DMS153 (cell line): ENCODE measurements around the gene ABCA6.
"Not testable (repeated sequence)": the region's sequence is repeated elsewhere in the genome, so short reads cannot be mapped to it uniquely, and the experiment has no call there.

ENCODE experiments used
- DNase-seq: peaks from one replicate; lab custom pipeline; 2025; lab: John Stamatoyannopoulos, UW

Gene ABCA6

DNA sequence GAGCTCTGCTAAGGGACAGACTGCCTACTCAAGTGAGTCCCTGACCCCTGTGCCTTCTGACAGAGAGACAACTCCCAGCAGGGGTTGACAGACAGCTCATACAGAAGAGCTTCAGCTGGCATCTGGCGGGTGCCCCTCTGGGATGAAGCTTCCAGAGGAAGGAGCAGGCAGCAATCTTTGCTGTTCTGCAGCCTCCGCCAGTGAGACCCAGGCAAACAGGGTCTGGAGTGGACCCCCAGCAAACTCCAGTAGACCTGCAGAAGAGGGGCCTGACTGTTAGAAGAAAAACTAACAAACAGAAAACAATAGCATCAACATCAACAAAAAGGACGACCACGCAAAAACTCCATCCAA lies 70.5 kb downstream of the ABCA6 start:
- not testable (repeated sequence) for DNase-seq

DNA sequence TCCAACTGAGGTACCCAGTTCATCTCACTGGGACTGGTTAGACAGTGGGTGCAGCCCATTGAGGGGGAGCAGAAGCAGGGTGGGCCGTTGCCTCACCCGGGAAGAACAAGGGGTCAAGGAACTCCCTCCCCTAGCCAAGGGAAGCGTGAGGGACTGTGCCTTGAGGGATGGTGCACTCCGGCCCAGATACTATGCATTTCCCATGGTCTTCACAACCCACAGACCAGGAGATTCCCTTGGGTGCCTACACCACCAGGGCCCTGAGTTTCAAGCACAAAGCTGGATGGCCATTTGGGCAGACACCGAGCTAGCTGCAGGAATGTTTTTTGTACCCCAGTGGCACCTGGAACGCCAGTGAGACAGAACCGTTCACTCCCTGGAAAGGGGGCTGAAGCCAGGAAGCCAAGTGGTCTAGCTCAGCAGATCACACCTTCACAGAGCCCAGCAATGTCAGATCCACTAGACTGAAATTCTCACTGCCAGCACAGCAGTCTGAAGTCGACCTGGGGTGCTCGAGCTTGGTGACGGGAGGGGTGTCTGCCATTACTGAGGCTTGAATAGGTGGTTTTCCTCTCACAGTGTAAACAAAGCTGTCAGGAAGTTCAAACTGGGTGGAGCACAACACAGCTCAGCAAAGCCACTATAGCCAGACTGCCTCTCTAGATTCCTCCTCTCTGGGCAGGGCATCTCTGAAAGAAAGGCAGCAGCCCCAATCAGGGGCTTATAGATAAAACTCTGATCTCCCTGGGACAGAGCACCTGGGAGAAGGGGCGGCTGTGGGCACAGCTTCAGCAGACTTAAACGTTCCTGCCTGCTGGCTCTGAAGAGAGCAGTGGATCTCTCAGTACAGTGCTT lies 71.1 kb downstream of the ABCA6 start:
- DNase-seq: peak; percentile 46

DNA sequence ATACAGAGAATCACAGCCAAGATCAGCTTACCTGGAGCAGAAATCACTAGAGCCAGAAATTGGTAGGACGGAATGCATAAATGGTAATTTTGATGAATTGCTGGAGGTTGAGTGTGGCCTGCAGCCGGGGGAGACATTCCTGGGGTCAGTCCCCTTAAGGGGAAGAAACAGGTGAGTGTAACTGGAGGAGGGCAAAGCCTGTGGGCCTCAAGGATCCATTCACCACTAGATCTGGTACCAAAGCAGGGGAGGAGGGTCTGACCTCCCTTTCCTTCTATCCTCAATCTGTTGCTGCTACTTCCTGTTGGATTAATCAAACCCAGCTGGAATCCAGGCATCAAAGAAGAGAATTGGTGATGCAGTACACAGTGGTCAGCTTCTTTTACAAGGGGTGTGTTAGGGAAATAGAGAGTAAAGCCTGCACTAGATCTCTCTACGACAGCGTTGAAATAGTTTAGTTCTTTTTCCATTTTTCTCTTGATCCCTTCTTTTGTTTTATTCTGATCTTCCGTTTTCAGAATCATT lies 72.4 kb downstream of the ABCA6 start:
- DNase-seq: no peak

DNA sequence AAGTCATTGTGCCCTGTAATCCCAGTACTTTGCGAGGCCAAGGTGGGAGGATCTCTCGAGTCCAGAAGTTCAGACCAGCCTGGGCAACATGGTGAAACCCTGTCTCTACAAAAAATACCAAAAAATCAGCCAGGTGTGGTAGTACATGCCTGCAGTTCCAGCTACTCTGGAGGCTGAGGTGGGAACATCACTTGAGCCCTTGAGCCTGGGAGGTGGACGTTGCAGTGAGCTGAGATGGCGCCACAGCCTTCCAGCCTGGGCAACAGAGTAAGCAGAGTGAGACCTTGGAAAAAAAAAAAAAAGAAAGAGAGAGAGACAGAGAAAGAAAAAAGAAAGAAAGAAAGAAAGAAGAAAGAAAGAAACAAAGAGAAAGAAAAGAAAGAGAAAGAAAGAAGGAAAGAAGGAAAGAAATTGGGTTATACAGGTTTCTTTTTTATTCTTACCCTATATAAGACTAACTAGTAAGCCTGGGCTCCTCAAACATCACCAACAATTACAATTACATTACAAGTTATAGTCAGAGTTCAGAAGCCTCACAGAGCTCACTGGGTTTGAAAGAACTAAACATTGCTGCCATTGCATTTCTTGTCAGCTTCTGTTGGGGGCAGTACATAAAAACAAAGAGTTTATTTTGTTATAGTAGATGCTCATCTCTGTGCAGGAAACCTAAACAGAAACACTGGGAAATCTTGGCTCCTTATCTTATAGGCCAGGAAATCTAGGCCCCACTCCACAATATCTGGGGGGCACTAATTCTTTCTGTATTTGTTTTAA lies 74.2 kb downstream of the ABCA6 start:
- DNase-seq: no peak

DNA sequence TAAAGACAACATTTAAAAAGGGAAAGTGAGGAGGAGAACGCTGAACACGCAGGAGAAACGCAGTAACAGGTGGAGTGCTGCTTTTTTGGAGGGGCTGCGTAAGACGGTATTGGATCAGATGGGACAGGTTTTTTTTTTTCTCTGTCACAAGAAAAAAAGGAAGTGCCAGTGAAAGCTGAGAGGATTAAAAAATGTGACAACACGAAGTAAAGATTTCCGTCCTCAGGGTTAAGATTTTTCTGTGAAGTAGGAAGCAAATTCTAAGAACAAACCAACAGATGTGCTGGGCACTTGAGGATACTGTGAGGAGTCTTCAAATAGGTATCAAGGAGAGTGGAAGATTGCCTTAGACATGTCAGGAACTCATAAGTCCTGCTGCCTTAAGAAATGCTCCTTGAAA lies 75.2 kb downstream of the ABCA6 start:
- DNase-seq: no peak

DNA sequence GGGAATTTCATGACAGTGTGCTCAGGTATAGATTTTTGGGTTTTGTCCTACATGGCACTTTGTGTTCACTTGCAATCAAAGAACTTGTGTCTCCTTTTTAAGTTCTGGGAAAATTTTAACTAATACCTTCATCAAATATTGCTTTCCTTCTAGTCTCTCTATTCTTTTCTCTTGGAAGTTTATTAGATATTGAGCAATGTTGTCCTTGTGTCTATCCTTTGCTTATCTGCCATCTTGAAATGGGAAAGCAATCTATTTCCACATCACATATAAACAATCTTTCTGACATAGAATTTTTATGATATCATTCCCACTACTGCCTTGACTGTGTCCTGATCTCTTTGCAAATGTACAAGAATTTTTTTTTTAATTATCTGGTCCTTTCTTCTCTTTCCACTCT lies 76.6 kb downstream of the ABCA6 start:
- DNase-seq: no peak

DNA sequence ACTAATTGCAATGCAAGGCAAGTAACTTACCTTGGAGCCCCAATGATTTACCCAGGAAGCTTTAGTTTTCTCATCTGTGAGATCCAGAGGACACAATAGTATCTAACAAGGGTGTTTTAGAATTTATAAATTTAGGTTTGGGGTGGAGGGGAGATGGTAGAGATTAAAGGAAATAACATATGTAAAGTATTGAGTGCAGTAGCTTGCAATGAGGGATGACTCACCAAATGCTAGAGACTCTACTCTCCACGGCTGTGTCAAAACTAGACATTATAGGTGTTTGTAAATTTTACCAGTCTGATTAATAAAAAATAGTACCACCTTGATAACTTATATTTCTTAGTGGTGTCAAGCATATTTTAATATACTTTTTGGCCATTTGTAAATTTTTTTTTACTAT lies 77.2 kb downstream of the ABCA6 start:
- DNase-seq: no peak

DNA sequence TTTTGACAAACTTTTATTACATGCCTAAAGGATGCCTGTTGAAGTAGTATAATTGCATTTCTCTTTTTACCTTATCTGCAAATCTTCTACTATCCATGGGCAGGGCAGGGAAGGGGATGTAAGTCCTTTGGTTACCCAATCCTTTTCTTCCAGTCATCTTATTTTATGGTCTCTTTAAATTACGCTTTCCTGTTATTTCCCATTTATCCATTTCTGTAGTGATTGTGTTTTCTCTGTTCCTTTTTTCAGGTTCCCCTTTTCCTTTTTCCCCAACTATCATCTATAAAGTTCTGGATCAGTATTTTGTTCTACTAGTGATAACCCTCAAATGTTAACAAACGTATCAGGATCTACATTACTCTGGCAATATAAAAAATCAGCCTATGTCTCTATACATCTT lies 77.7 kb downstream of the ABCA6 start:
- DNase-seq: no peak

DNA sequence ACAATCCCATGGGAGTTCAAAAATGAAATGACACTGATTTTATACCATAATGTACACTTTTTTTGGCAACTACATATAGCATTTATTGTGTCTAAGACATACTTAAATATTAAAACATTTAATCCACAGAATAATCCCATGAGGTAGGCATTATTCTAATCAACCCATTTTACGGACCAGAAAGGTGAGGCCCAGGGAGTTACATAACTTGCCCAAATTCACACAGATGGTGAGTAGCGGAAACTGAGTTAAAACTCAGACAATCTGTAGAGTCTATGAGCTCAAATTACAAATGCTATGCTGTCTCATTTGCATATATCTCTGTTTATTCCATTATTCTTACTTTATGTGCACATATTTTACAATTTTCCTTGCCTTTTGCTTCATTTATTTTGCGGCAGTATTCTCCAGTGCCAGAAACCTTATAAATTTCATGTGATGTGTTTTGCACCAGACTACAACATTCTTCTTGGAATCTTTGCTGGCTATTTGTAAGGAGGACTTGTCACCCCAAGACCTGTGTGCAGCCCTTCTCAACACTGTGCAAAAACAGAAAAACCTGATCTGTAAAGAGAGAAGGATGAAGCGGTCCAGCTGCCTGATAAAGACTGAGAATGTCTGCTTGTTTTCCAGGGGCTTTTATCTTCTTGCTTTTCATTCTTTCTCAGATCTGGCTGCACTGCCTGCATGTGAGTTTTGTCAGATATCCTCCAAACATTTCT lies 78.7 kb downstream of the ABCA6 start:
- no peak for DNase-seq

DNA sequence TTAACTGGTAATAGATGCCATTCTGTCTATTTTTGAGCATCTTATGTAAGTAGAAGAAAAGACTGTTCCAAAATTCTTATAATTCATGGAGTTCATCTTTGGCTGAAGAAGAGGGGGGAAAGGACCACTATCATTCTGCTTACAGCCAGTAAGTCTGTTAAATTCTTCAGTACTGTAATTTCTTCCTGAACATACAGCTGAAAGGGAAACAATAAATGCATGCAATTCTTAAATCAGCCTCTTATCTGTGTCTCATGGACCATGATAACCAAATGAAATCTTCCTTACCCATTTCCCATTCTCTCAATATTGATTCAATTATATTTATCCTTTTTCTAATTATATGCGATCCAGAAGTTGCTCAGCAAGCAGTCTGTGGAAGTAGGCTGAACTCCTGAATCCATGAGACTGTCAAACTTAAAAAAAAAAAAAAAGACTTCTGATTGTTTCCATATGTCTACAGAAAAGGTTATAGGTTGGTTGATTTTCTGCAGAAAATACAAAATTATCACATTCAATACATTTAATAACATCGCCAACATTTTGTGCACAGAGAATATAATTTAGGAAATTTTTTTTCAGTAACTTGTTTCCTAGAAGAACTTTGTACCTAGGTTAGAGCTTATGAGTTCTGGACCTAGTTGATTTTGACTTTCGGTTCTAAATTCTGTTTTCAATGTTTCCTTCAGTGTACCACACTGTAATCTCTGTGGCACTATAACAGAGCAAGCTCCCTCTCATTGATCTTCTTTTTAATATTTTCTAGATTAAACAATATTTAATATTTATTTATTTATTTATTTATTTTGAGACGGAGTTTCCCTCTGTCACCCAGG lies 79.8 kb downstream of the ABCA6 start:
- DNase-seq: no peak

DNA sequence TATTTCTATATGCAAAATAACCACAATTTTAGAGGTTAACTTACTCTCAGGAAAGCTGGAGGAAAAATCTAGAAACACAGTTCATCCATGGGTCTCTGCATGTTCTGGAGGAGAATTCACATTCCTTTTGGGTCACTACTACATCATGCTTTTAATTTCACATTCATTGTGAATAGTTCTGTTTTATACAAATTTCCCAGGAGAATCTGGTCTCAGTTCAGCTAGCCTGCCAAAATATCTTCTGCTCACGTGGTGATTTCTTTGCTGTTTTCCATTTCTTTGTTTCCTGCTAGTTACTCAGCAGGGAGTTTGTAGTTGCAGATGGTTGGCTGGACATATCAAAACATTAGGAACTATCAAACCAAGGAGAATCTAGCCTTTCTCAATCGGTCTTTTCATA lies 80.9 kb downstream of the ABCA6 start, which contains the start of gene ABCA9:
ABCA9 (minus strand) TSS at position 106 of the 400 bp plus-strand sequence. CDS start 9,801 bp downstream, outside the sequence.
- no peak for DNase-seq

DNA sequence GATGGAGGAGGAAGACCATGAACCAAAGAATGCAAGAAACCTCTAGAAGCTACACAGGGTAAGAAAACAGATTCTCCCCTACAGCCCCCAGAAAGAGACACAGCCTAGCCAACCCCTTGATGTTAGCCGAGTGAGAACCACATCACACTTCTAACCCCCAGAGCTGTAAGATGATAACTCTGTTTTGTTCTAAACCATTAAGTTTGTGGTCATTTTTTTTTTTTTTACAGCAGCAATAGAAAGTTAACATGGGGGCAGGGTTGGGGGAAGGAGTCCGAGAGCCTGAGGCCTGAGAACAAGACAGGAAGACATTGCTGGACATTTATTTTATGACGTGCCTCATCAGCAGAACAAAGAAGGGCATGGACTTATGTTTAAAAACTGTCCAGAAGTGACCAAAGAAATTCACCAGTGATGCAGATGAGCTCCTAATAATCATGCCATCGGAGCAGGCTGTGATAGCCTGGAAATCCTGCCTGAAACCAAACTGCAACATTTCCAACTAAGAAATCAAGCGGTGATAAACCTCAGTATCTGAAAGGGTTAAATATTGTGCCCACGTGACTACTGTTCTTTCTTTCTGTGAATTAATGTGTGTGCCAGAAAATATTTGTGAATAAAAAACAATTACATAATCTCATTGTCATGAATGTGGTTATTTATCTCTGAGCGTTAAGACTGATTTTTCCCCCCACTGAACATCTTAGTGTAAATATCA lies 82.1 kb downstream of the ABCA6 start:
- DNase-seq: no peak

DNA sequence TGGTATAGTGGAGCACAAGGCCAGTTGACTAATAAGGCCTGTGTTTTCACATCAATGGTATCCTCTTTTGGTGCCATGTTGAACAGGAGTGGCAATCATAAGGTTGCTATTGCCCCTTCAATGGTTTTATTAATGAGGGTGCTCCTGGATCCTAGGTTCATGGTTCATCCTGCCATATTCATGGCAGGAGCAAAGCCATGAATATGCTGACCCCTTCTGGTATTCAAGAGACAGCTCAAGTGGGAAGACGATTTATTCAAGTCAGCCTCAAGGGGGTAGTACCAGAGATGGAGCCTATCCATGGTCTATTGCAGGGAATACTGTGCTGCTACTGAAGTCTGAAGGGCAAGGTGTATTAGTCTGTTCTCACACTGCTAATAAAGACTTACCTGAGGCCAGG lies 83.5 kb downstream of the ABCA6 start:
- DNase-seq: peak; percentile 10

DNA sequence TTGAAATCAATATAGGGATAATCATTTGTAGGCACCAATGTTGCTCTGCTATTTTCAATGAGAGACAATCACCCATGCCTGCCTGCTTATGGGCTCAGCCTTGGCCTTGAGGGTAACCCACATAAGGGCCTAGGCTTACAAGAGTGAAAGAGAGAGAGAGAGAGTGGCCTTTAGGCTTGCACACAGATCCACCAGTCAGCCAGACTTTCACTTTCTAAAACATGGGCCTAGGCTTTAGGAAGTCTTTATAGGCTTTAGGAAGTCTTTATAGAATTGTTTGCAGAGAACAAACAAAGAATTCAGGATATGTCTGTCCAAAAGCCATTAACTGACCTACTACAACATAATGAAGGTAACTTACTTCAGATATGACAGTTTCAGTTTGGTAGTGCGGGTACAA lies 84.4 kb downstream of the ABCA6 start:
- no peak for DNase-seq

DNA sequence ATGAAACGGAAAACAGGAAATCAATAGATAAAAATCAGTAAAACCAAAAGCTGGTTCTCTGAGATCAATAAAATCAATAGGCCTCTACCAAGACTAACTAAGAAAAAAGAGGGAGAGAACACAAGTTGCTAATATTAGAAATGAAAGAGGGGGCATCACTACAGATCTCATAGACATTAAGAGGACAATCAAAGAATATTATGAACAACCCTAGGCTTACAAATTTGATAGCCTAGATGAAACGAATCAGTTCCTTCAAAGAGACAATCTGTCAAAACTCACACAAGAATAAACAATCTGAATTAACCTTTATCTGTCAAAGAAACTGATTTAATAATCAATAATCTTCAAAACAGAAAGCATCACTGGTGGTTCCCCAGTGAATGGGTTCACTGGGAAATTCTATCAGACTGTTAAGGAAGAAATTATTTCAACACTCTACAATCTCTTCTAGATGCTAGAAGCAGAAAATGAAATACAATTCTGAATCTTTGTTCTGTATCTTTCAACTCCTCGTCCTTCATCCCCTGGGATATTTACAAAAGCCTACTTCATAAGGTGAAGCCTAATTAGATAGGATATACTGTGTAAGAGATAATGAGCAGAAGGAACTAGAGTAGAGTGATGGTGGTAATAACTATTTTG lies 85.4 kb downstream of the ABCA6 start:
- DNase-seq: no peak

DNA sequence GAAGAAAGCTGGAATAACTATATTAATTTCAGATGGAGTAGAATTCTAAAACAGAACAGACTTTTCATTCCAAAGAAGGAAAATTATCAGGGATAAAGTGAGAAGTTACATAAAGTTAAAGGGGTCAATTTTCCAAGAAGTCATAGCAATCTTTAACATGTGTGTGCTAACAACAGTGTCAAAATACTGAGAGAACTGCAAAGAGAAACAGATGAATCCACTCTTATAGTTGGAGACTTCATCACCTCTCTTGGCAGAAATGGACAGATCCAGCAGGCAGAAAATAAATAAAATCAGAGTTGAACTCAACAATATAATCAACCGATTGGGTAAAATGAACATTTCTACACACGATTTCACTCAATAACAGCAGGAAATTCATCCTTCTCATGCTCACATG lies 86.4 kb downstream of the ABCA6 start:
- DNase-seq: no peak

DNA sequence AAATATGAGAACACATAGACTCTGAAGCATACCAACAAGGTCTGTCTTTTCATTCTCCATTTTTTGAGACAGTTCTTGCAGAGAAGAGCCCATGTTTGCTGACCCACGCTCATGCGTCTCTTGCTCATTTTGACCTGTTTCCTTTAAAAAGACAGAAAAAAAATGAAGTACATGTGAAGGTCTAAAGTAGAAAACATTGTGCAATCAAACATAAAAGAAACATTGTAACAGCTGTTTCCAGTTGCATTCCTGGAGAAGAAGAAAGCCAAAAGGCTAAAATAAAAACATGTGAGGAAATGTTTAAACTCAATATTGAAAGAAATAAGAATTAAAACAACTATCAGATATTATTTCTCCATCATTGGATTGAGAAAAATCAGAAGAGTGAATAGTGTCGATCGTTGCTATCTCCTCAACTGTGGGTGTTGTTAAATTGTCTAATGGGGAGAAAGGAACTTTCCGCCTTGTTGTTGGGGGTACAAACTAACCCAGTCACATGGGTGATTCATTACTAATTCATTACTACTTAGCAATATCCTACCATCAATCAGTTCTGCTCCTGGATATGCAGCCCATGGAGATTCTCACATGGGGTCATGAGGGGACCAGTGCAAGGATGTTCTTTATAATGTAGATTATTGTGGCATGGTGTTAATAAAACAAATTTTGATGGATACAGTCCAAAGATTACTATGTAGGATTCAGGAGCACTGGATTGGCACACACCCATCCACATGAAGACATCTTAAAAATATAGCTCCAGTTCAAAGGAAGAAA lies 90.5 kb downstream of the ABCA6 start:
- DNase-seq: no peak

DNA sequence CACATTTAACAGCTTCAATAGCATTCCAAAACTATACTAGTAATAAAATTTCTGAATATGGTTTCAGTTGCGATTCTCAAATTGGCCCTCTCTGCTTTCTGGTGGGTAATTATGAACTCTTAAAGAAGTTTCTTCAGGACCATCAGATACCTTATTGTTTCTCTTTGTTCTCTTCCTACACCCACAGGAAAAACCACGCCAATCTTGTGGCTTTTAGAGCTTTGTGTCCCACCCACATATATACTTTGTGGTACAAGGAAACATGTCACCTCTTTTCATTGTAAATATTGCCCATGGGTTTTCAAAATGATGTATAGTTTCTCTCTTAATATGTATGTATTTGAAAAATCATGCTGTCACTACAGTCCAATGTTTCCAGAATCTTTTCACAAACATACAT lies 93.1 kb downstream of the ABCA6 start:
- no peak for DNase-seq
